Nucleus accumbens (tissue), 56 donors: ENCODE data around the gene MTRF1.
"Not testable (repeated sequence)": the region's sequence is repeated elsewhere in the genome, so short reads cannot be mapped to it uniquely, and the experiment has no call there.

ENCODE experiments used
- DNase-seq, 56 donors: peaks; one replicate each; lab custom pipeline; 2025; lab: John Stamatoyannopoulos, UW

MTRF1 gene

DNA sequence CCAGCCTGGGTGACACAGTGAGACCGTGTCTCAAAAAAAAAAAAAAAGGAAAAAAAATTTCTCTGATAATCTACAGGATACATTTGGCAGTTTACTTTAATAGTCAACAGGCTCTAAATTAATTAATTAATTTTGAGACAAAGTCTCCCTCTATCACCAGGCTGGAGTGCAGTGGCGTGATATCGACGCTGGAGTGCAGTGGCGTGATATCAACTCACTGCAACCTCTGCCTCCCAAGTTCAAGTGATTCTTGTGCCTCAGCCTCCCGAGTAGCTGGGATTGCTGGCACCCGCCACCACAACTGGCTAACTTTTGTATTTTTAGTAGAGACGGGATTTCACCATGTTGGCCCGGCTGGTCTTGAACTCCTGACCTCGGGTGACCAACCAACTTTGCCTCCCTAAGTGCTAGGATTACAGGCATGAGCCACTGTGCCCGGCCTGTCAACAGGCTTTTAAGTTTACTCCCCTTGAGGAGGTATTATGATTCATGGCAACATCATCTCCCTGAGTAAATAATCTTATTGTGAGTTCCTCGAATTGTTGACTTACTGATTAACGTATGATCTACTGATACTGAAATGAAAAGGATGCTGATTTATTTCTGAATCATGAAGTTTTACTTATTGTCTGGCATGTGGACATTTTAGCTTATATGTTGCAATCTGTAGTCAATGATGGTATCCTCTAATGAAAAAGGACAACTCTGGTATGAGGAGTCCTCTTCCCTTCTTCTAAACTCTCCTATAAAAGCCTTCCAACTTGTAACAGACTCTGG lies 21.3 kb upstream of the MTRF1 start:
- no peak for DNase-seq

DNA sequence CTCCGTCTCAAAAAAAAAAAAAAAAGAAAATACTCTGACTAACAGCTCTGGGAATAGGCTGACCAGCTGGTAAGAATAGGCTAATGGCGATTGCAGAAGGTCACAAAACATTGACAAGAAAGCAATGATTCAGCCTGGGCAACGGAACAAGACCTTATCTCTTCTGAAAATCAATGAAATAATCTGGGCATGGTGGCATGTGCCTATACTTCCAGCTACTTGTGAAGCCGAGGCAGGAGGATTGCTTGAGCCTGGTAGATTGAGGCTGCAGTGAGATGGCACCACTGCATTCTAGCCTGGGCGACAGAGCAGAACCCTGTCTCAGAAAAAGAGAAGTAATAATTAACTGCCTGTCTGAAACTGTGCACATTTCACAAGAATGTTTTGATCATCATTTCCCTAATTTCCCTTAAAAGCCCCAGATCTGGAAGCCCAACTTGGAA lies 18.8 kb upstream of the MTRF1 start:
- no peak for DNase-seq

DNA sequence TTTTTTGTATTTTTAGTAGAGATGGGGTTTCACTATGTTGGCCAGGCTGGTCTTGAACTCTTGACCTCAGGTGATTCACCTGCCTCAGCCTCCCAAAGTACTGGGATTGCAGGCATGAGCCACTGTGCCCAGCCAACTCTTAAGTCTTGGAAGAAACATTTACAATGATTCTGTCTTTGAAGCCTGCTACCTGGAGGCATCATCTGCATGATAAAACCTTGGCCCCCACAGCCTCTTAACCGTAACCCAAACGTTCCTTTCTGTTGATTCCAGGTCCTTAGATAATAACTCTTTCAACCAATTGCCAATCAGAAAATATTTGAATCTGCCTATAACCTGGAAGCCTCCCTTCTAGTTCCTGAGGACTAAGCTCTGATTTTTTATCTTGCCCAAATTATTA lies 15.8 kb upstream of the MTRF1 start:
- not testable (repeated sequence) for DNase-seq

DNA sequence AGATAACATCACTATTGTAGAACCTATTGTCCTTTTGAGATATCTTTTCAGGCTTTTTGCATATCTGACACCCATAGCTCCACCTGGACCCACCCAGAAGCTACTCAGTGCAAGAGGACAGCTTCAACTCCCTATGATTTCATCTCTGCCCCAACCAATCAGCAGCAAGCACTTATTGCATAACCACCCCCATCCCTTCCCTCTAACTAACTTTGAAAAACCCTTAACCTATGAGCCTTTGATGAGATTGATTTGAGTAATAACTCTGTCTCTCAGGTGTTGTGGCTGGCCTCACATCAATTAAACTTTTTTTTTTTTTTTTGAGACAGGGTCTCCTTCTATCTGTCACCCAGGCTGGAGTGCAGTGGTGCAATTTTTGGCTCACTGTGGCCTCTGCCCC lies 13.4 kb upstream of the MTRF1 start:
- no peak for DNase-seq

DNA sequence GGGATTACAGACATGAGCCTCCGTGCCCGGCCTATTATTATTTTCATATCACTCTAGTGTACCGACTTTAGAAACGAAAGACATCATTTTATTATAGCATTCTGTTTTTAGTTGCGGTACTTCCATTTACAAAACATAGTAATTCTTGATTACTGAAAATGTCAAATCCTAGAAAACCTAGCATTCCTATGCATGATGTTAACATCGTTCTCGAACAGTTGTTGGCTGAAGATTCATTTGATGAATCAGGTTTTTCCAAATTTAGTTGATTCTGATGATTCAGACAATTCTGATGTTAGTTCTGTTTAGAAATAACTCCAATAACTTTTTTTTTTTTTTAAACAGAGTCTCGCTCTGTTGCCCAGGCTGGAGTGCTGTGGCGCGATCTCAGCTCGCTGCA lies 11.5 kb upstream of the MTRF1 start:
- no peak for DNase-seq

DNA sequence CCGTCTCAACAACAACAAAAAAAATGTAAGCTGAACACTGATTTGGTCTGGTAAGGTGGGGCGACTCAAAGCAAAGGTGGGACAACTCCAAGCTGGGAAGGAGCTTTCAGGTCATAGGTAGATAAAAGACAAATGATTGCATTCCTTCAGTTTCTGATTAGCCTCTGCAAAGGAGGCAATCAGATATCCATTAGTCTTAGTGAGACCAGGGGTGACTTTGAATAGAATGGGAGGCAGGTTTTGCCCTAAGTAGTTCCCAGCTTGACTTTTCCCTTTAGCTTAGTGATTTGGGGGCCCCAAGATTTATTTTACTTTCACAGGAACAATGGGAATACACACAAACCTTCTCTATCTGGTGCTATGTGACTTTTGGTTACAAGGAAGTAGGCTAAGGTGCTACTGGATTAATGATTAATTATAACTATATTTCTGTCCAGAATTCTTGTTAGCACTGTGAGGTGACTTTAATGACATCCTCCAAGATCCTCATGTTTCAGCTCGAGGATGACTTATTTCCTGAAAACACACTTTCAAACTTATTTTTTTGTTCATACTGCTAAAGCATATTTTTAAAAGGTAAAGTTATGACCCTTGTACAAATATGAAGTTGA lies 10.6 kb upstream of the MTRF1 start:
- no peak for DNase-seq

DNA sequence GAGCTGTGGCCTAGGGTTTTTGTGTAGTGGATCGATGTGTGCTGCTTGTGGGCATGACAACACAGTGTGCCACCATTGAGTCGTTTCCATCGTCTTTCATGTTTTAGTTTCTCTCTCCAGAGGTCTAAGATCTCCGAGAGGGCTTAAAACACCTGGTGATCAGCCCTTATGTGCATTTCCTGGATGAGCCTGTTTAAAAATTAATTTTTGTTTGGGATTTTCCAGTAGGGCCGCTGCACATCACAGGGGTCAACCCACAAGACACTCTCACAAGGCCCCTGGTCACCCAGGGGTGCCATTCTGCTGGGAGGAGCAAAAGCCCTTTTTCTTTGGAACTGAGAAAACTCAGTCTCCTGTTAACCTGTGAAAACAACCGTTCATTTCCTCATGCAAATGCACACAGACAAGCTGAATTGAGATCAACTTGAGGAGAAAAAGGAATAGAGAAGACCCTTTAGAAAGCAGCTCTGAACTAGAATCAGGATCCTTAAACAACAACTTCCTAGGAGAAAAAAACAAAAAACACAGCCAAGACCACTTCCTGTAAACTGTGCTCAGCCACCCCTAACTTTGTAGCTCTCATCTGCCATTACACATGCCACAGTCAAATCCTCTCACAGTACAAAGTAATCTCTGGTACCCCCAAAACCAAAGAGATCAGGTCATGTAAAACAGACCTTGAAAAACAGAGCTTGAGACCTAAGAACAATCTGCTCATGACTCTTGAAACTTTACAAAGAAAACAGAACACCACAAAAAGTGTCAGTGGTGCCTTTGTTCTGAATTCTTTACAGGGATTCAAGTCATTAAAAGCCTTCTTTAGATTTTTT lies 8.3 kb upstream of the MTRF1 start:
- no peak for DNase-seq

DNA sequence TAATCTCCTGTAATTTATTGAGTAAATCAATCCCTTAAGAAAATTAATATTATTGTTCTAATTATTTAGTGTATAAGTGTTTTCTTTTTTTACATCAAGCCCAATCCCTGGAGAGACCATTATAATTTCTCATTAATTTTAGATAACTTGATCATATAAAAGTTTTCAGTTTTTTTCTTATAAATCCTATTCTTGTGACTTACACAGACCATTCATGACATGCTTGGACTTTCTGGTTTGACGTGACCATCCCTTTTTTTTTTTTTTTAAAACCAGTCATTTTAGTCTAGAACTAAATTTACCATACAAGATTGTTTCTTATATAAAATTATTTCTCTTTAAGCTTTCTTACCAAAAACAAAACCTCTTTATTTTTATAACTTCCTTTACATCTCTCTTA lies 5.4 kb upstream of the MTRF1 start:
- no peak for DNase-seq

DNA sequence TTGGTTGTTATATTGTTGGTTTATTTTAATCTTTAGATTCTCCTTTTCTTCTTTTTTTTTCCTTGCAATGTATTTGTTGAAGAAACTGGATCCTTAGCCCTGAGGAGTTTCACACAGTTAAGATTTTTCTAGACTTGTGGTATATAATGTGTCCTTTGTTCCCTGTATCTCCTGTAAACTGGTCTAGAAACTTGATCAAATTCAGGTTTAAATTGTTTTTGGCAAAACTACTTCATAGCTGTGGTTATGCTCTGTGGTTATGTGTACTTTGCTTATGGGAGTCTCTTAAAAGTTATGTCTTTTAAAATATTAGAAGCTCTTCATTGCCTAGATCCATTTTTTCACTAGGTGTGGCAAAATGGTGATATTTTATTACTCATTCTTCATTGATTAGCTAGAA lies 3.7 kb upstream of the MTRF1 start:
- no peak for DNase-seq

DNA sequence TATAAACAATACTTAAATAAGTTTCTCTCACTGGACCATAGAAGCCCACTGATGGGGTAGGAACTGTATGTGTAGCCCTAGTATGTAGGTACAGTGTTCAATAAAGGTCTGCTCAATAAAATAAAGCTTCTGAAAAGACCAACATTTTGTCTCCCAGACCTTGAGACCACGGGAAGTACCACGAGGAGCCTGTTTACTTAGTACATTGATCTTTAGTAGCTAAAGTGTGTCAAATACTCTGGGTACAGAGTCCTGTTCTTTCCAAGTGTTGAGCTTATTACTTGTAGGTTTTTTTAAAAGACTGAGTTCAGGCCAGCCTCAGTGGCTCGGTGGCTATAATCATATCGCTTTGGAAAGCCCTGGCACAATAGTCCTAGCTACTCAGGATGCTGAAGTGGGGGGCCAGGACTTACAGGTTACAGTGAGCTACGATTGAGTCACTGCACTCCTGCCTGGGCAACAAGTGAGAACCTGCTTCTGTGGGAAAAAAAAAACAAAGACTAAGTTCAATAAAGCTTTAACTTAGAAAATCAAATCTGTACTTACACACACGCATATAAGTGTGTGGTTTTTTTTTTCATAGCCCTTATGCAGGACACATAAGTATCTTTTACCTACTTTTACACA lies 3.4 kb downstream of the MTRF1 start:
- no peak for DNase-seq

DNA sequence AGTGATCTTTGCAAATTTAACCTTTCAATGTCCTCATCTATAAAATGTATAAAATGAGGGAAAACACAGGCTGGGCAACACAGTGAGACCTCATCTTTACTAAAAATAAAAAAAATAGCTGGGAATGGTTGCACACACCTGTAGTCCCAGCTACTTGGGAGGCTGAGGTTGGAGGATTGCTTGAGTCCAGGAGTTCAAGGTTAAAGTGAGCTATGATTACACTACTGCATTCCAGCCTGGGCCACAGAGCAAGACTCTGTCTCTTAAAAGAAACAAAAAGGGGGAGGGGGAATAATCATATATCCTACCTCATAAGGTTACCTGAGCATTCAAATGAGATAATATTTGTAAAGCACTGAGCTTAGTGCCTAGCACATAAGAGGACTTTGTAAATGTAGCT lies 5.8 kb downstream of the MTRF1 start:
- DNase-seq, result no peak

DNA sequence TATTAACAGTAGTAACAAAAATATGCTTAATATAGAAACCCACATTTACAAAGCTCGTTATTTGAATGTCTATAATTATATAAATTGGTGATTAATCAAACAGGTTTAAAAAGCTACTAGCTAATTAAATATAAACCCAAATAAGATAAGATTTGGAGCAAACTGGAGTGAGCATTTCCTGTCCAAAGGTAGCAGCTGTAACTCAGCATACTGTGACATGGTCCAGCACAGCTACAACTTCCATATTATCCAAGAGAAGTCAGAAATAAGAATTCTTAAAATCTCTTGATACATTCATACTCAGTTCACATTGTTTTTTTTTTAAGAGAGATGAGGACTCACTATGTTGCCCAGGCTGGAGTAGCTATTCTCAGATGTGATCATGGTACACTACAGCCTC lies 8.5 kb downstream of the MTRF1 start:
- no peak for DNase-seq

DNA sequence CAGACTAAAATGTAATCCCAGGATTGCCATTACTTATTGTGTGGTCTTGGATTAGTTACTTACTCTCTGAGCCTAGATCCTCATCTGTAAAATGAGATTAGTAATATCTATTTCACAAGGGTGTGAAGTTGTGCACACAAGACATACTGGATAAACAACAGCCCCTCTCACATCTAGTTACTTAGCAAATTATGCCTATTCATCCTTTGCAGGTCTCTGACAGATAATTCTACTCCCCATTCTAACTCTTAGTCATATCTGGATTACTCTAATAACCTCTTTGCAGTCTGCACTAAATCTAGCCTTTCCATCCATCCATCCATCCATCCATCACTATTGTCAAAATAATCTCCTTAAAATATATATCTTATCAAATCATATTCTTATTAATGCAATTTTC lies 12.4 kb downstream of the MTRF1 start:
- no peak for DNase-seq

DNA sequence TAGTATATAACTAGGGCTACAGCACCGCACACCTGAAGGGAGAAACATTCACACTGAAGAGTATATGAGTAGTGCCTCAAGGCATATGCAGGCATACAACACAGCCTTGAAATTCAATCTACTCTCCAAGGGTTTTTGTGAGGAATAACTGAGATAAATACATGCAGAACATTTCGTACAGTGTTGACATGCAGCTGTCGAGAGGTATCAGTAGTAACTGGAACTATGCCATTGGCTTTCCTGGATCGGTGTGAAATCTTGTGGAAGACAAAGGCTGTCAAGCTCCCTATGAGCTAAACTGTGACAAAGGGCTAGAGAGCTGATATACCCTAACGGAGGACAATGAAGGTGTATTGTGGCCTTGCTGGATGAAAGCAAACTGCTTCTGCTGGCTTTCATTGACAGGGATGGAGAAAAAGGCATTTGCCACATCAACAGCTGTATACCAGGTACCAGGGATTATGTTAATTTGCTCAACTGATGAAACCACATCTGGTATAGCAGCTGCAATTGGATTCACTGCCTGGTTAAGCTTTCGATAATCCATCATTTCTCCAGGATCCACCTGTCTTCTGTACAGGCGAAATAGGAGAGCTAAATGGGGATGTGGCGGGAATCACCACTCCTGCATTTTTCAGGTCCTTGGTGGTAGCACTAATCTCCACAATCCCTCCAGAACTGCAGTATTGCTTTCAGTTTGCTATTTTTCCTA lies 16.3 kb downstream of the MTRF1 start:
- no peak for DNase-seq

DNA sequence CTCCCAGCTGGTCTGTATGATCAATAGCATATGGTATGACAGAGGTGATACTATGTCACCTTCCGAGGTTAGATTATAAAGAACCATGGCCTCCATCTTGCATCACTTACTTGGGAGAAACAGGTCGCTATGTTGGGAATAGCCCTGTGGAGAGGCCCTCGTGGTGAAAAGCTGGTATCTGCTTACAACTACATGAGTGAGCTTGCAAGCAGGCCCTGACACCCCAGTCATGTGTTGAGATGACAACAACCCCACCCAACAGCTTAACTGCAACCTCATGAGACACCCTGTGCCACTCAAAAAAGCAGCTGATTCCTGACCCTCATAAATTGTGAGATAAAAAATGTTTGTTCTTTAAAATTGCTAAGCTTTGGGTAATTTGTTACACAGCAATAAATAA lies 18.8 kb downstream of the MTRF1 start:
- no peak for DNase-seq

DNA sequence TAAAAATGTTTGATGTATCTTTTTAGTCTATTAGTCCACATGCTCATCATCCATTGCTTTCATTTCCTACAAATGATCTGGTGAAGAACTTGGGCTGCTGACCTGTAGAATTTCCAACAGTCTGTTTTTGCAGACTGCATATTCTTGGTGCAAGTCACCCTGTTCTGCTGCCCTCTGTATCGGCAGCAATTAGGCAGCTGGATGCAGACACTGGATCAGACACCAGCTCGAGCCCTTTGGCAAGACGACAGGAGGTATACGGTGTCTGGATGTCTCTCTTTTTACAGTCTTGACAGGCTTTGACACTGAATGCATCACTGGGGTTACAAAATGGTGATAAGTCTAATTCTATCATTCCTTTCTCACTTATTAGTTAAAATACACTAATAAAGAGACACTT lies 21.8 kb downstream of the MTRF1 start:
- no peak for DNase-seq

DNA sequence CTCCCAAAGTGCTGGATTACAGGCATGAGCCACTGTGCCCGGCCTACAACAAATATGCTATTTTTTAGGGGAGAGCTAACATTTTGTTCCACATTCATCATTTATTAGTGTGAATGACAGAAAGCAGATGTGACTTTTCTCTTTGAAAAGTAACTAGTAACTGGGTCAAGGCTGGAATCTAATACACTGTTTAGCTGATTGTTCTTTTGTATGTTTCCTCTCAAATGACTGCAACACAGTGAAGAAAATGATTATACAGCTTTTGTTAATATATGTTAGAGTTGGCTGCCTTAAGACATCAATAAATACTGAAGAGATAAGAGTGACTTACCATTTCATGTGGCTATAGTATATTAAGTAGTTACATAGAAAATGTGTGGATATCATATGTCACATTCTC lies 27.0 kb downstream of the MTRF1 start:
- no peak for DNase-seq

DNA sequence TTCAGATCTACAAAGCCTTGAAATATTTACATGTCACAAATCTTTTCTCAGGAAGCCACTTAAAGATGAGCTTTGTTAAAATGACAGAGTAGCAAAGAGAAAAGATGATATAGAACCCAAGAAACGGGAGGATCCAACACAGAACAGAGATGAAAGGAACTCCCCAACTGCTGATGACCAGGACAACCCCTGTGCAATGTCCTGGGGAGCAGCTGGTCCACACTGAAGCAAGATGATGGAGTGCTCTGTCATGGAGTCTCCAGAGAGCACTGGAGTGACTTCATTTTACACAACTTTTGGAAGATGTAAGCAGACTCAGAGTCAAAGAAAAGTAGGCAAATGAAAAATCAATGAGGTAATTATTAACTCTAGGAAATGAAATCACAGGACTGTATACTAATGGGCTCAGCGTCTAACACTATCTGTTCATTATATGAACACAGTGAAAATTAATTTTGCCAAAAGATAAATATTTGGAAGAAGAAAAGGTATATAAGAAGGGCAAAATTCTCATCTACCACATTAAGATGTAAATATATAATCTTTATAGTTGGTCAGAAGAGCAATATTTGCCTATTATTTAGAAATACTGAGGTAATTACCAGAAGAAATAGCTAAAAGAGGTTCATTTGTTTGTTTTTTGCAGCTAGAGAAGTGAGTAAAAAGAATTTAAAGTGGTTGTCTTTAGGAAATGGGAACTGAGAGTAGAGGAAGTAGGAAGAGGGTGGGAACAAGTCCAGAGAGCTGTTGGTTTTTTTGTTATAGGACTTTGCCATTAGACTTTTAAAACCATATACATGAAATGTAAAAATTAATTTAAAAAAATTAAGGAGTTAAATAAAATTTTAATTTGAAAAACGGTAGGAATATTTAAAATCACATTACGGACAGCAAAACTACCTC lies 30.5 kb downstream of the MTRF1 start:
- DNase-seq, result no peak

DNA sequence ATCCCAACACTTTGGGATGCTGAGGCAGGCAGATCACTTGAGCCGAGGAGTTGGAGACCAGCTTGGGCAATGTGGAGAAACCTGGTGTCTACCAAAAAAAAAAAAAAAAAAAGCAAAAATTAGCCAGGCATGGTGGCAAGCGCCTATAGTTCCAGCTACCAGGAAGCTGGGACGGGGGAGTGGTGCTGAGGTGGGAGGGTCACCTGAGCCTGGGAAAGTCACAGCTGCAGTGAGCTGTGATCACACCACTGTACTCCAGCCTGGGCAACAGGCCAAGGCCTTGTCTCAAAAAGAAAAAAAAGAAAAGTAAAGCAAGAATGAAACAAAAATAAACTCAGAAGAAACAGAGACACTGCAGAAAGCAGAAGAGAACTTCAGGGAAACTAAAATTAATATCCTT lies 31.6 kb downstream of the MTRF1 start:
- DNase-seq, result no peak
